GM18498 (cell line): ENCODE results near the gene OR51B2.
"Not testable (repeated sequence)": the region's sequence is repeated elsewhere in the genome, so short reads cannot be mapped to it uniquely, and the experiment has no call there.

Experiments
- ATAC-seq: cut with Tn5 transposase; IDR thresholded peaks from one replicate; pipeline ENCODE4 v1.9.1; 2021; ENCODE audit warnings: mild to moderate bottlenecking, moderate library complexity; ENCODE audit not compliant: unreplicated experiment

Gene OR51B2

GRCh38 chr11:5313326-5314023, 10.6 kb downstream of the OR51B2 start:
- not testable (repeated sequence) for ATAC-seq

- ATAC-seq: no peak
Measured at GRCh38 chr11:5310423-5310822, 13.7 kb downstream of the OR51B2 start.

DNA sequence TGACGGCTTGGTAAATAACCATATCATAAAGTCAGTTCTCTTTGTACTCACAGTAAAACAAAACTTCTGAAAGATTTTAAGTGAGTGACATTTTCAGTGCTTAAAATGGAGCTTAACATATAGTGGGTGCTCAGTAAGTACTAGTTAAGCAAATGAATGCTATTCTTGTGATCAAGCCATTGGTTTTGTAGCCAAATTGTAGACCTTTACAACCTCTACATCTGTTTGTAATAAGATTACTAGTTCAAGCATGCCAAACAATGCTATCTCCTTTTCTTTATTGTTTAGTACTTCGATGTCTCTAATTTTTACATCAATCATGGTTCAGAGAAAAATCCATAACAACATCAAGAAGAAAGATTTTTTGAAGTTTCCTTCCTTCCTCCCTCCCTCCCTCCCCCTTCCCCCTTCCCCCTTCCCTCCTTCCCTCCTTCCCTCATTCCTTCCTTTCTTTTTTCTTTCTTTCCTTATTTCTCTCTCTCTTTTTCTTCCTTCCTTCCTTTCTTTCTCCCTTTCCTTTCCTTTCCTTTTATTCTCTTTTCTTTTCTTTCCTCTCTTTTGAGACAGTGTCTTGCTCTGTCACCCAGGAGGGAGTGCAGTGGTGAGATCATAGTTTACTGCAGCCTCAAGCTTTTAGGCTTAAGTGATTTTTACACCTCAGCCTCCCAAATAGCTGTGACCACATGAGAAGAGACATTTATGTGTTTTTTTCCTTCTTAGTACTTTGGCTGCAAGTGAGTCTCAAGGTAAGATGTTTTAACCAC, 16.7 kb downstream of the OR51B2 start:
- no peak for ATAC-seq

DNA sequence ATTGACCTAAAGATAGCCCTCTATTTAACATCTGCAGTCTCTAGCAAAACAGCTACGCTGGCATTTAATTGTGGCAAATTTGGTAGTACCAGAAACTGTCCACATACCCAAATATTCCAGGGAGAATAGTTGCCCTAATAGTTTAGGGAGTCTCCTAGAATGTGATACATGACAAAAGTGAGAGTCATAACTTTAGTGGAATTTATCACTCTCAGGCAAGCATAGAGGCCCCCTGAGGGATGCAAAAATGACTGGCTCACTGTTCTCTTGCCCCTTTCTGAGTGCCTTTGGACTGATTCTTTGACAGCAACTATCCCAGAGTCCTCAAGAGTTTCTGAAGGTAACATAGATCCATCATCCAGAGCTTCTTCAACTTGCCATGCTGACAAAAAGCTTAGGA, 20.1 kb downstream of the OR51B2 start:
- ATAC-seq: no peak

DNA sequence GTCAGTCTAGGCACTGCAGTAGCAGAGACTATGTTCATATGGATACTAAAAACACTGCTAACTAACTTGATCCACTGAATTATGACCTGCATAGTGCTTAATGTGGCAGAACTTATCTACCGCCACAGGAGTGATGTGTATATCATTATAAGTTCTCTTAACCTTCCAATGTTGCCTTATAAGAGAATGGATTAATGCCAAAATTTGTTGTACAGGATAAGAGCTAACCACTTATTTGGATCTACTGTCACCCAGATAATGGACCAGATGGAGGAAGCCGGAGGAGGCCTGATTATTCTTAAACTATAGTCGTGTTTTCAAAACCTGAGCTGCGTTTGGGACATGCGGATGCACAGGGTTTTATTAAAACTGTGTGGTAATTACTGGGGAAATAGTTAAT, 20.5 kb downstream of the OR51B2 start:
- ATAC-seq: no peak

- no peak for ATAC-seq
Measured at GRCh38 chr11:5301846-5302245, 22.3 kb downstream of the OR51B2 start, which contains the start of gene OR51B4. OR51B4 (minus strand) TSS chr11:5301946; CDS start chr11:5301946, 0 bp downstream.

DNA sequence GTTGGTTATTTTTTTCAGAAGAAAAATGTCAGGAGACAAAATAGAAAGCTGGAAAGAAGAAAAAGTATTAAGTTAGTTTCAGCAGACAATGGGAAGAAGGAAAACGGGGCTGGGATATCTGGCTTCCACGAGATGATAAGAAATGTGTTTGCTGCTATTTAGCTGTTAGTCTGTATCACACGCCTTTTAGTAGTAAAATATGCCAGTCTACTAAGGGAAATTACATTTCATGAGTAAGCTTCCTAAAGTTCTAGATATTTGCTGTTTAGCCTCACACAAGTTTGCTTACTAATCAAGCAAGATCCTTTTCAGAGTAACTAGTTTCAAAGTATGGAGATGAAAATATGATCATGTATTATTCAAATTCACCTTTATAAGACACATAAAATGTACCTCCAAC, 23.8 kb downstream of the OR51B2 start:
- no peak for ATAC-seq

DNA sequence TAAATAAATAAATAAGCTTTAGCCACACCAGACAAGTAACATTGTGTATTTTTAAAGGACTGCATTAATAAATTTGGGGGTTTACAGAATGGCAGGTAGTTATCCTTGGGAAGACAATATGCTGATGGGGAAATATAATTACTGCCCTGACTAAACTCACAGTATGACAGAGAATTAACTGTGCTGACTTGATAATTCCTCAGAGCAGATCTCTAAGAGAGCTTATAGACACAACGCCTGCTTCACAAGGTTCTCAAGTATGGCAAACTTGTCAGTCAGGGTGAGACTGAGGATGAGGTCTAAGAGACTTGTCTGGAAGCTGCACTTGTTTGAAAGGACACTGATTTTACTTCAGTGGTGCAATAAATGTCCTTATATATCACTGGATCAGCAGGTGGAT, 25.6 kb downstream of the OR51B2 start:
- no peak for ATAC-seq

GRCh38 chr11:5297721-5298323, 26.3 kb downstream of the OR51B2 start:
- no peak for ATAC-seq

DNA sequence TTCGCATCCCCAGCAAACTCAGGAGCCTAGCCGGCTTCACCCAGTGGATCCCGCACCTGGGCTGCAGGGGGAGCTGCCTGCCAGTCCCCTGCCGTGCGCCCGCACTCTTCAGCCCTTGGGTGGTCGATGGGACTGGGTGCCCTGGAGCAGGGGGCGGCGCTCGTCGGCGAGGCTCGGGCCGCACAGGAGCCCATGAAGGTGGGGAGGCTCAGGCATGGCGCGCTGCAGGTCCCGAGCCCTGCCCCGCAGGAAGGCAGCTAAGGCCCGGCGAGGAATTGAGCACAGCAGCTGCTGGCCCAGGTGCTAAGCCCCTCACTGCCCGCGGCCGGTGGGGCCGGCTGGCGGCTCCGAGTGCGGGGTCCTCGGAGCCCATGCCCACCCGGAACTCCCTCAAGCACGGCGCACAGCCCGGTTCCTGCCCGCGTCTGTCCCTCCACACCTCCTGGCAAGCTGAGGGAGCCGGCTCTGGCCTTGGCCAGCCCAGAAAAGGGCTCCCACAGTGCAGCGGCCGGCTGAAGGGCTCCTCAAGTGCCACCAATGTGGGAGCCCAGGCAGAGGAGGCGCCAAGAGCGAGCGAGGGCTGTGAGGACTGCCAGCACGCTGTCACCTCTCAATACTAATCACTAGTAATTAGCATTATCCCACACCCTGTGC, 29.6 kb downstream of the OR51B2 start:
- not testable (repeated sequence) for ATAC-seq

DNA sequence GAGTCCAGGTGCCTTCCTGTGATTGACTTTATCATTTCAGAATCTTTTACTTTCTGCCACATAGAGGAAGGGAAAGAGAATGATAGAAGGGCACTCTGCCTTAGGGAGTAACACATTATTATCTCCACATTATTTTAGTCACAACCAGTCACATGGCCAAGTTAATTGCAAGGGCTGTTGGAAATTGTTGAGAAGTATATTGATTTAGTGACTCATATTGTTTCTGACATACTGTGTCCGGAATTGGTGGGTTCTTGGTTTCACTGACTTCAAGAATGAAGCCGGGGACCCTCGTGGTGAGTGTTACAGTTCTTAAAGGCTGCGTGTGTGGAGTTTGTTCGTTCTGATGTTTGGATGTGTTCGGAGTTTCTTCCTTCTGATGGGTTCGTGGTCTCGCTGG, 31.1 kb downstream of the OR51B2 start:
- no peak for ATAC-seq

GRCh38 chr11:5291207-5291838, 32.8 kb downstream of the OR51B2 start:
- ATAC-seq: peak; percentile 98

DNA sequence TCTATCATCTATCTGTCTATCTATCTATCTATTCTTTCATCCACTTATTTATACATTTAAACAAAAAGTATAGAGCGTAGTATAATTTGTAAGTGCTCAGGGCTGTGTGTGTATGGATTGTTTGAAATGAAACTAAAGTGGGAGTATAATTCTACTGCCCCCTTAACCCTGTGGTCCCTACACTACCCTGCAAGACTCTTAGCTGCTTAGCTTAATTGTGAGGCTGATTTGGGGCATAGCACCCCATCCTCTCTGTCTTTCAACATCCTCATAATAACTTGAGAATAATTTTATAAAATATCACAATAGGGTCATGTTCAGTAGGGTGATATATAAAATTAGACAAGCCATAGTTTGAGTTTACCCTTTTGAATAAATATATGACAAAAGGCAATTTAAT, 34.0 kb downstream of the OR51B2 start:
- ATAC-seq: no peak

DNA sequence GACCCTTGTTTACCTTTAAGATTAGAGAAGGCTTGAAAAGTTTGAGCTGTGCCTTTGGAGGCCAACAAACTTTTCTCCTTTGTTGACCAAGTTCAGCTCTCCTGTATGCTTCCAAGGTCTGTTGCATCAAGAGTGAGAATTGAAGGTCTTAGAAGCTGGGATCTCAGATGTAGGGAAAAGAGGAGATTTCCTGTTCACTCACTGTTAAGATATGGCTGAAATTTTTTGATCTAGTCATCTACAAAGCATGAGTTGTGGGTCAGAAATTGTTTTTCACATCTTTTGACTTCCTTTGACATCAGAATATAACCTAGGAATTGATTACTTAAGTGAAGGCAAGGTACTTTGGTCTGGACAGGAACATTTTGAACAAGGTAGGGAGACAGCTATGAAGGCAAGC, 34.4 kb downstream of the OR51B2 start:
- no peak for ATAC-seq

DNA sequence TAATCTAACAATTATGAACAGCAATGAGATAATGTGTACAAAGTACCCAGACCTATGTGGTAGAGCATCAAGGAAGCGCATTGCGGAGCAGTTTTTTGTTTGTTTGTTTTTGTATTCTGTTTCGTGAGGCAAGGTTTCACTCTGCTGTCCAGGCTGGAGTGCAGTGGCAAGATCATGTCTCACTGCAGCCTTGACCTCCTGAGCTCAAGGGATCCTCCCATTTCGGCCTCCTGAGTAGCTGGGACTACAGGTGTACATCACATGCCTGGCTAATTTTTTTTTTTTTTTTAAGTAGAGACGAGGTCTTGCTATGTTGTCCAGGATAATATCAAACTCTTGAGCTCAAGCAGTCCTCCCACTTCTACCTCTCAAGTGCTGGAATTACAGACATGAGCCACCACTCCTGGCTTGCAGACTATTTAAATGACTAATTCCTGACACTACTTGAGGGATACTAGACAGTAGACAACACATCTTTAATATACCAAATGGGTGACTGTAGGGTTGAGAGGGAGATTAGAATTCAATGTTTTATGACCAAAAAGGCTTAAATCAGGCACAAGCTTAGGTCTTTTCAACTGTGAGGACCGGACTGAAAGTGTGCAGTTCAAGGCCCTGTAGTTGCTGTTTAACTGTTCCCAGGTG, 35.1 kb downstream of the OR51B2 start:
- ATAC-seq: no peak

GRCh38 chr11:5288108-5288905, 35.8 kb downstream of the OR51B2 start:
- no peak for ATAC-seq

GRCh38 chr11:5286901-5287300, 37.2 kb downstream of the OR51B2 start:
- no peak for ATAC-seq

DNA sequence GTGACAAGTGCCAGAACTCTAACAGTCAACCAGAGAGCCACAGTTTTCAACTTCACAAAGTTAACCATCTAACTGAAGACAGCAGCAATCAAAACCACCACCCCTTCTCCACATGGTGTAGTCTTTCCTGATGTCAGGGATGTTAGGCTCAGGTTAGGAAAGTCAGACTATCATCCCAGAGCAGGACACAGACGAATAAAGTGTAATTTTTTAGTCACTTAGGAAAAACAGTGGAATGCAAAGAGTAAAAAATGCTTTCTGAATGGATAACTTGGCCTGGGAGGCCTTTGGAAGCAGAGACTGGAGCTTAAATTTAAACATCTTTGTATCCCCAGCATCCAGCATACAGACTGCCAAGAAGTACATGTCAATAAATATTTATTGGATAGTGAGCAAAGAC, 37.7 kb downstream of the OR51B2 start:
- ATAC-seq: no peak

- ATAC-seq: no peak
Measured at GRCh38 chr11:5285703-5286340, 38.3 kb downstream of the OR51B2 start.
